Gastroesophageal sphincter (tissue), 3 donors: ENCODE measurements around the gene GOLGA6A.

ENCODE experiments used
- EP300 ChIP-seq: sonication (generic); formaldehyde crosslinking; IDR thresholded peaks from one replicate; pipeline ENCODE4 v1.6.1; 2017; ENCODE audit warnings: antibody characterized with exemption, mild to moderate bottlenecking
- TF ChIP-seq, protein P1 (sequence below), 4 experiments: fragments of 200-600 bp in 2 of 4; fragments of 450-650 bp in 2 of 4; sonication (generic) in 1 of 4; IDR thresholded peaks; one replicate each; pipeline ENCODE4 v1.5.1; 2017 to 2019; ENCODE audit warnings: antibody characterized with exemption in 4 of 4, mild to moderate bottlenecking in 2 of 4, moderate library complexity in 2 of 4

- TF ChIP-seq EP300, result no peak
- TF ChIP-seq, protein P1, sequence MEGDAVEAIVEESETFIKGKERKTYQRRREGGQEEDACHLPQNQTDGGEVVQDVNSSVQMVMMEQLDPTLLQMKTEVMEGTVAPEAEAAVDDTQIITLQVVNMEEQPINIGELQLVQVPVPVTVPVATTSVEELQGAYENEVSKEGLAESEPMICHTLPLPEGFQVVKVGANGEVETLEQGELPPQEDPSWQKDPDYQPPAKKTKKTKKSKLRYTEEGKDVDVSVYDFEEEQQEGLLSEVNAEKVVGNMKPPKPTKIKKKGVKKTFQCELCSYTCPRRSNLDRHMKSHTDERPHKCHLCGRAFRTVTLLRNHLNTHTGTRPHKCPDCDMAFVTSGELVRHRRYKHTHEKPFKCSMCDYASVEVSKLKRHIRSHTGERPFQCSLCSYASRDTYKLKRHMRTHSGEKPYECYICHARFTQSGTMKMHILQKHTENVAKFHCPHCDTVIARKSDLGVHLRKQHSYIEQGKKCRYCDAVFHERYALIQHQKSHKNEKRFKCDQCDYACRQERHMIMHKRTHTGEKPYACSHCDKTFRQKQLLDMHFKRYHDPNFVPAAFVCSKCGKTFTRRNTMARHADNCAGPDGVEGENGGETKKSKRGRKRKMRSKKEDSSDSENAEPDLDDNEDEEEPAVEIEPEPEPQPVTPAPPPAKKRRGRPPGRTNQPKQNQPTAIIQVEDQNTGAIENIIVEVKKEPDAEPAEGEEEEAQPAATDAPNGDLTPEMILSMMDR (IDR thresholded peaks at IDR 0.05), result no peak
Measured at GRCh38 chr15:74041777-74042435, 40.4 kb downstream of the GOLGA6A start.
